Endodermal cell (in vitro differentiated cells): ENCODE data around the gene LARP1. TPM values are rescaled to one million over a fixed set of nuclear protein-coding genes. Genes with fewer than 3 reads are reported as not detected.

Source experiments
- DNase-seq: peaks from one replicate; pipeline ENCODE4 v3.0.0-alpha.2; 2017
- H3K27ac ChIP-seq: 2 replicates; pipeline ENCODE4 v1.5.1; 2013; ENCODE audit warnings: mild to moderate bottlenecking, low read depth, low read length, moderate library complexity
- H3K27me3 ChIP-seq: 2 replicates; pipeline ENCODE4 v1.6.1; 2013; ENCODE audit warnings: mild to moderate bottlenecking, low read length, moderate library complexity; ENCODE audit not compliant: insufficient read depth, control insufficient read depth, poor library complexity, severe bottlenecking
- H3K36me3 ChIP-seq: 2 replicates; pipeline ENCODE4 v1.7.0; 2013; ENCODE audit warnings: mild to moderate bottlenecking, low read length, moderate library complexity; ENCODE audit not compliant: control insufficient read depth, insufficient read depth
- H3K4me1 ChIP-seq: one replicate; pipeline ENCODE4 v1.7.0; 2013; ENCODE audit warnings: low read length; ENCODE audit not compliant: control insufficient read depth, insufficient read depth
- H3K4me3 ChIP-seq: 2 replicates; pipeline ENCODE4 v1.5.1; 2013; ENCODE audit warnings: mild to moderate bottlenecking, low read length, moderate library complexity
- H3K9ac ChIP-seq: 2 replicates; pipeline ENCODE4 v1.6.1; 2013; ENCODE audit warnings: mild to moderate bottlenecking, low read length, moderate library complexity; ENCODE audit not compliant: poor library complexity, severe bottlenecking; ENCODE audit errors: extremely low read depth
- H3K9me3 ChIP-seq: 2 replicates; pipeline ENCODE4 v1.6.1; 2013; ENCODE audit warnings: mild to moderate bottlenecking, low read length, moderate library complexity; ENCODE audit not compliant: control insufficient read depth
- H3K27ac Mint-ChIP-seq: 2 replicates; pipeline ENCODE4 v1.8.0; 2020; ENCODE audit warnings: mixed read lengths
- H3K27me3 Mint-ChIP-seq: 2 replicates; pipeline ENCODE4 v1.8.0; 2021; ENCODE audit warnings: mild to moderate bottlenecking, mixed read lengths; ENCODE audit not compliant: insufficient read depth
- H3K36me3 Mint-ChIP-seq: 2 replicates; pipeline ENCODE4 v1.8.0; 2020; ENCODE audit warnings: low read depth, mixed read lengths
- H3K4me1 Mint-ChIP-seq: 2 replicates; pipeline ENCODE4 v1.8.0; 2020; ENCODE audit warnings: mixed read lengths
- H3K4me3 Mint-ChIP-seq: 2 replicates; pipeline ENCODE4 v1.8.0; 2020; ENCODE audit warnings: mild to moderate bottlenecking, moderate library complexity, mixed read lengths
- H3K9me3 Mint-ChIP-seq: 2 replicates; pipeline ENCODE4 v1.8.0; 2020; ENCODE audit warnings: mild to moderate bottlenecking, mixed read lengths
- WGBS, 2 experiments: methylation state at CpG; one replicate each; pipeline versions ENCODE4 v1.1.5 to v1.1.7; 2013; ENCODE audit warnings: missing lambda C conversion rate in 2 of 2, mixed read lengths in 1 of 2; ENCODE audit not compliant: insufficient coverage in 1 of 2, insufficient read length in 1 of 2; 5-methylcytosine and 5-hydroxymethylcytosine counted together
- long read RNA-seq, 4 experiments: library from polyadenylated mRNA in 2 of 4; library from RNA in 1 of 4; library from capped mRNA in 1 of 4; stranded (forward) in 3 of 4; unstranded in 1 of 4; transcript quantifications; one replicate each; pipeline ENCODE4 v2.0.0, GENCODE V29; 2020 to 2021; ENCODE audit warnings: inconsistent platforms in 1 of 4
- polyA plus RNA-seq, 2 experiments: library from polyadenylated mRNA; stranded (reverse); fragments of 50-300 nt; gene quantifications; one replicate each; pipeline ENCODE4 v1.2.3, GENCODE V29; 2013
- total RNA-seq, 2 donors: library from RNA; stranded (reverse); fragmentation: NEBNext Ultra II Directional in 1 of 2; extraction: Animal tissue kit (Norgen Biotek cat#: 25700) in 1 of 2; gene quantifications; 2 replicates in 1 of 2; 3 replicates in 1 of 2; pipeline ENCODE4 v1.2.1, GENCODE V29; 2021
- TF ChIP-seq, protein P1 (sequence below): fragments of 200-600 bp; sonication (generic); conservative IDR thresholded peaks from 2 replicates; pipeline ENCODE4 v1.5.0; 2021; ENCODE audit warnings: antibody characterized with exemption, mild to moderate bottlenecking

The LARP1 gene
- total RNA-seq = 100 to 1,000 TPM; 193 to 273 TPM
- 115 TPM for polyA plus RNA-seq (2013, experiment 1 of 2)
- 107 TPM for polyA plus RNA-seq (2013, experiment 2 of 2)
- long read RNA-seq, experiment 1, partial matches to known transcripts = 5 of 35 reads
- long read RNA-seq, experiment 1, other reads (novel, unspliced or antisense) = 28 of 35 reads
- long read RNA-seq, experiment 2, full-length matches to known transcripts = 4 of 115 reads
- long read RNA-seq, experiment 2, partial matches to known transcripts = 38 of 115 reads
- long read RNA-seq, experiment 2, other reads (novel, unspliced or antisense) = 73 of 115 reads
- long read RNA-seq, experiment 3, full-length matches to known transcripts = 3 of 116 reads
- long read RNA-seq, experiment 3, partial matches to known transcripts = 25 of 116 reads
- long read RNA-seq, experiment 3, other reads (novel, unspliced or antisense) = 88 of 116 reads
- long read RNA-seq, experiment 4, partial matches to known transcripts = 2 of 8 reads
- long read RNA-seq, experiment 4, other reads (novel, unspliced or antisense) = 6 of 8 reads

GRCh38 chr5:154755361-154756008 is at the start of gene LARP1:
LARP1 (plus strand) TSS chr5:154755377; CDS start chr5:154755758, 381 bp downstream.
- Histone ChIP-seq H3K36me3 (no peaks in the 10 kb centered on the region), H3K9ac (peak within 1 kb of the TSS; percentile 77), H3K27ac (peak within 1 kb of the TSS; percentile 83), H3K4me3 (peak within 1 kb of the TSS; percentile 97), H3K9me3 (no peaks in the 10 kb centered on the region), H3K4me1 (peaks cover 17% of the 10 kb centered on the region), H3K27me3 (no peaks in the 10 kb centered on the region)
- no peaks in the 10 kb centered on the region for H3K36me3 Mint-ChIP-seq
- H3K27me3 Mint-ChIP-seq = no peaks in the 10 kb centered on the region
- H3K27ac Mint-ChIP-seq = peak within 1 kb of the TSS; percentile 90
- H3K4me1 Mint-ChIP-seq = peaks cover 39% of the 10 kb centered on the region
- peak within 1 kb of the TSS; percentile 98 for H3K4me3 Mint-ChIP-seq
- H3K9me3 Mint-ChIP-seq = no peaks in the 10 kb centered on the region
- DNase-seq = no peak
- TF ChIP-seq, protein P1, sequence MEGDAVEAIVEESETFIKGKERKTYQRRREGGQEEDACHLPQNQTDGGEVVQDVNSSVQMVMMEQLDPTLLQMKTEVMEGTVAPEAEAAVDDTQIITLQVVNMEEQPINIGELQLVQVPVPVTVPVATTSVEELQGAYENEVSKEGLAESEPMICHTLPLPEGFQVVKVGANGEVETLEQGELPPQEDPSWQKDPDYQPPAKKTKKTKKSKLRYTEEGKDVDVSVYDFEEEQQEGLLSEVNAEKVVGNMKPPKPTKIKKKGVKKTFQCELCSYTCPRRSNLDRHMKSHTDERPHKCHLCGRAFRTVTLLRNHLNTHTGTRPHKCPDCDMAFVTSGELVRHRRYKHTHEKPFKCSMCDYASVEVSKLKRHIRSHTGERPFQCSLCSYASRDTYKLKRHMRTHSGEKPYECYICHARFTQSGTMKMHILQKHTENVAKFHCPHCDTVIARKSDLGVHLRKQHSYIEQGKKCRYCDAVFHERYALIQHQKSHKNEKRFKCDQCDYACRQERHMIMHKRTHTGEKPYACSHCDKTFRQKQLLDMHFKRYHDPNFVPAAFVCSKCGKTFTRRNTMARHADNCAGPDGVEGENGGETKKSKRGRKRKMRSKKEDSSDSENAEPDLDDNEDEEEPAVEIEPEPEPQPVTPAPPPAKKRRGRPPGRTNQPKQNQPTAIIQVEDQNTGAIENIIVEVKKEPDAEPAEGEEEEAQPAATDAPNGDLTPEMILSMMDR = no peak
- 0% methylated on average over 16 to 74 of the region's 75 CpGs for WGBS, 2 experiments

DNA sequence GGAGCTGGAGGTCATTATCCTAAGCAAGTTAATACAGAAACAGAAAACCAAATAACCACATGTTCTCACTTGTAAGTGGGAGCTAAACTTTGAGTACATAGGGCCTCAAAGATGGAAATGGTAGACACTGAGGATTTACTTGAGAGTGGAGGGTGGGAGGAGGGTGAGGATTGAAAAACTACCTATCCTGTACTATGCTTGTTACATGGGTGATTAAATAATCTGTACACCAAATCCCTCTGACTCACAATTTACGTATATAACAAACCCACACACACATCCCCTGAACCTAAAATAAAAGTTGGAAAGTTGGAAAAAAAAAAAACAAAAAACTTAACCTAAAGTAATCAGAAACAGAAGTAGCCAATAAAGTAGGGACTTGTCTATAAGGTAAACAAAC is 48.8 kb upstream of the LARP1 start:
- Histone ChIP-seq H3K4me3 (no peak overlapping the region), H3K9me3 (no peaks in the 10 kb centered on the region), H3K27me3 (no peaks in the 10 kb centered on the region), H3K36me3 (no peaks in the 10 kb centered on the region), H3K9ac (no peak overlapping the region), H3K4me1 (no peaks in the 10 kb centered on the region), H3K27ac (no peak overlapping the region)
- 100% methylated on average over 1 of the region's 1 CpG; no CpG with 5 or more reads in 1 of the 2 experiments for WGBS, 2 experiments
- H3K27ac Mint-ChIP-seq = no peak overlapping the region
- DNase-seq = no peak
- H3K4me1 Mint-ChIP-seq = peaks cover 22% of the 10 kb centered on the region
- no peak overlapping the region for H3K4me3 Mint-ChIP-seq
- H3K9me3 Mint-ChIP-seq = no peaks in the 10 kb centered on the region
- H3K27me3 Mint-ChIP-seq = no peaks in the 10 kb centered on the region
- TF ChIP-seq, protein P1 = no peak
- peaks cover 2% of the 10 kb centered on the region for H3K36me3 Mint-ChIP-seq

- no peak overlapping the region for H3K27ac Mint-ChIP-seq
- no peaks in the 10 kb centered on the region for H3K27me3 Mint-ChIP-seq
- peaks cover 32% of the 10 kb centered on the region for H3K4me1 Mint-ChIP-seq
- TF ChIP-seq, protein P1 = no peak
- no peak overlapping the region for H3K4me3 Mint-ChIP-seq
- H3K36me3 Mint-ChIP-seq = peaks cover 2% of the 10 kb centered on the region
- no peak for DNase-seq
- peaks cover 4% of the 10 kb centered on the region for H3K4me1 ChIP-seq
- H3K27ac ChIP-seq = no peak overlapping the region
- no peaks in the 10 kb centered on the region for H3K9me3 ChIP-seq
- no peak overlapping the region for H3K4me3 ChIP-seq
- 94 to 100% methylated on average over 4 to 5 of the region's 5 CpGs for WGBS, 2 experiments
- no peak overlapping the region for H3K9ac ChIP-seq
- no peaks in the 10 kb centered on the region for H3K27me3 ChIP-seq
- no peaks in the 10 kb centered on the region for H3K36me3 ChIP-seq
- H3K9me3 Mint-ChIP-seq = no peaks in the 10 kb centered on the region
Measured at GRCh38 chr5:154707641-154708040, 47.5 kb upstream of the LARP1 start.
